B cell (primary cell): ENCODE measurements around the gene SHFL. TPM values are rescaled to one million over a fixed set of nuclear protein-coding genes. Genes with fewer than 3 reads are reported as not detected.

Experiments used
- ATAC-seq: fragments of 200-7000 bp; cut with Tn5 transposase; one replicate; pipeline ENCODE4 v1.10.0; 2021; ENCODE audit warnings: low read depth, mild to moderate bottlenecking, moderate number of reproducible peaks, moderate library complexity
- CTCF ChIA-PET: fragments of 350-600 bp; sonication (Branson Sonifier 250); formaldehyde crosslinking; loops from one replicate; lab custom pipeline; 2021; ENCODE audit warnings: antibody characterized with exemption, inconsistent platforms; lab: Charles Lee
- POLR2A ChIA-PET: fragments of 350-600 bp; sonication (Branson Sonifier 250); formaldehyde crosslinking; loops from one replicate; lab custom pipeline; 2021; ENCODE audit warnings: antibody characterized with exemption; lab: Charles Lee
- DNase-seq: peaks from one replicate; pipeline ENCODE4 v3.0.0; 2013
- H2AFZ ChIP-seq: 2 replicates; pipeline ENCODE4 v1.6.1; 2012; ENCODE audit warnings: mild to moderate bottlenecking, low read depth, low read length; ENCODE audit not compliant: insufficient read depth, poor library complexity, severe bottlenecking
- H3K27ac ChIP-seq, 2 donors: 1 replicate in 1 of 2; 2 replicates in 1 of 2; pipeline ENCODE4 v1.5.1; 2012 to 2013; ENCODE audit warnings: low read length in 2 of 2, mild to moderate bottlenecking in 2 of 2, moderate library complexity in 1 of 2
- H3K27me3 ChIP-seq, 4 experiments: fragments of 200-600 bp in 1 of 4; sonication (generic) in 1 of 4; replicated peaks in 1 of 4; 1 replicate in 2 of 4; 2 replicates in 2 of 4; pipeline versions ENCODE4 v1.6.1 to v1.7.0; 2013 to 2016; ENCODE audit warnings: low read length in 3 of 4, mild to moderate bottlenecking in 2 of 4, mixed read lengths in 1 of 4, moderate library complexity in 1 of 4; ENCODE audit not compliant: insufficient read depth in 4 of 4, control insufficient read depth in 3 of 4; ENCODE audit errors: control extremely low read depth in 1 of 4
- H3K36me3 ChIP-seq, 2 experiments: replicated peaks in 1 of 2; 1 replicate in 1 of 2; 2 replicates in 1 of 2; pipeline versions ENCODE4 v1.6.1 to v1.7.1; 2013; ENCODE audit warnings: low read length in 1 of 2; ENCODE audit not compliant: insufficient read depth in 2 of 2, control insufficient read depth in 1 of 2; ENCODE audit errors: control extremely low read depth in 1 of 2, extremely low read depth in 1 of 2
- H3K4me1 ChIP-seq, 2 donors: fragments of 200-600 bp in 1 of 2; sonication (generic) in 1 of 2; 1 replicate in 1 of 2; 2 replicates in 1 of 2; pipeline versions ENCODE4 v1.5.1 to v1.6.1; 2013 to 2017; ENCODE audit warnings: low read length in 2 of 2; ENCODE audit not compliant: control insufficient read depth in 2 of 2, insufficient read depth in 2 of 2
- H3K4me2 ChIP-seq: replicated peaks from 2 replicates; pipeline ENCODE3; 2012; ENCODE audit warnings: mild to moderate bottlenecking, low read depth, low read length; ENCODE audit not compliant: poor library complexity, severe bottlenecking
- H3K4me3 ChIP-seq, 5 experiments: fragments of 200-600 bp in 1 of 5; sonication (generic) in 1 of 5; 1 replicate in 3 of 5; 2 replicates in 2 of 5; pipeline versions ENCODE4 v1.5.1 to v1.7.0; 2011 to 2016; ENCODE audit warnings: low read length in 4 of 5, mild to moderate bottlenecking in 4 of 5, low read depth in 2 of 5, control low read depth in 1 of 5, moderate library complexity in 1 of 5; ENCODE audit not compliant: insufficient read depth in 1 of 5; ENCODE audit errors: control extremely low read depth in 1 of 5, extremely low read depth in 1 of 5
- H3K79me2 ChIP-seq: fragments of 200-600 bp; sonication (generic); one replicate; pipeline ENCODE4 v1.6.0; 2016; ENCODE audit warnings: low read length; ENCODE audit not compliant: control insufficient read depth, insufficient read depth
- H3K9ac ChIP-seq: fragments of 200-600 bp; sonication (generic); 2 replicates; pipeline ENCODE4 v1.6.1; 2017; ENCODE audit warnings: mild to moderate bottlenecking, low read length, moderate library complexity
- H3K9me3 ChIP-seq, 3 donors: one replicate each; pipeline versions ENCODE4 v1.6.1 to v1.7.1; 2013; ENCODE audit warnings: low read length in 2 of 3; ENCODE audit not compliant: control insufficient read depth in 2 of 3, insufficient read depth in 1 of 3; ENCODE audit errors: control extremely low read depth in 1 of 3
- H4K20me1 ChIP-seq: 2 replicates; pipeline ENCODE4 v1.6.0; 2012; ENCODE audit warnings: mild to moderate bottlenecking, low read length; ENCODE audit not compliant: insufficient read depth, control insufficient read depth, poor library complexity, severe bottlenecking
- H3K27ac Mint-ChIP-seq: one replicate; pipeline ENCODE4 v1.8.0; 2021; ENCODE audit warnings: mixed read lengths
- H3K27me3 Mint-ChIP-seq: one replicate; pipeline ENCODE4 v1.8.0; 2021; ENCODE audit warnings: mixed read lengths
- H3K4me1 Mint-ChIP-seq: one replicate; pipeline ENCODE4 v1.8.0; 2021; ENCODE audit warnings: mixed read lengths
- H3K4me3 Mint-ChIP-seq: one replicate; pipeline ENCODE4 v1.8.0; 2021; ENCODE audit warnings: mixed read lengths
- H3K9me3 Mint-ChIP-seq: one replicate; pipeline ENCODE4 v1.8.0; 2022; ENCODE audit warnings: mixed read lengths; ENCODE audit not compliant: insufficient read depth
- CTCF ChIP-seq: fragments of 200-600 bp; IDR thresholded peaks from one replicate; pipeline ENCODE4 v1.8.0; 2022; ENCODE audit warnings: antibody characterized with exemption, mild to moderate bottlenecking
- EZH2 ChIP-seq: IDR thresholded peaks from 2 replicates; pipeline ENCODE4 v1.6.1; 2012; ENCODE audit warnings: borderline replicate concordance, low read depth, mild to moderate bottlenecking, moderate library complexity, low read length; ENCODE audit not compliant: insufficient read depth, poor library complexity, severe bottlenecking
- WGBS: methylation state at CpG from one replicate; pipeline ENCODE4 v1.1.5; 2013; ENCODE audit warnings: missing lambda C conversion rate; ENCODE audit not compliant: insufficient coverage; 5-methylcytosine and 5-hydroxymethylcytosine counted together
- intact Hi-C: fragments of 100-400 bp; cut with micrococcal nuclease; formaldehyde crosslinking; loops from one replicate; pipeline ENCODE4 v1.10.0; 2022
- polyA plus RNA-seq: library from polyadenylated mRNA; depleted of rRNA; stranded (reverse); fragments of >200 nt; gene quantifications from 2 replicates; pipeline ENCODE4 v1.2.3, GENCODE V29; 2012
- total RNA-seq, 2 donors: library from RNA; stranded (reverse); fragments of 120-200 nt in 1 of 2; gene quantifications; 1 replicate in 1 of 2; 2 replicates in 1 of 2; pipeline versions ENCODE4 v1.2.3 to v1.2.4, GENCODE V29; 2013 to 2022

The SHFL gene
- total and polyA plus RNA-seq, 2 donors (not counting 1 experiment from before 2014, with no cell fraction given) = 109 to 205 TPM

GRCh38 chr19:10069046-10069445 is 17.1 kb upstream of the SHFL start:
- ChIA-PET POLR2A (no interaction called here), CTCF (interaction anchor here (0.6 kb wide), 1 partner anchor 182 kb away, joined by 3 read pairs; no protein-coding TSS in a partner anchor)
- H2AFZ ChIP-seq = no peak overlapping the region
- Mint-ChIP-seq H3K27me3 (peaks cover 29% of the 10 kb centered on the region), H3K27ac (no peak overlapping the region), H3K4me3 (no peak overlapping the region), H3K4me1 (no peaks in the 10 kb centered on the region), H3K9me3 (no peaks in the 10 kb centered on the region)
- no peaks in the 10 kb centered on the region for H4K20me1 ChIP-seq
- no peak for ATAC-seq
- H3K4me1 ChIP-seq = no peaks in the 10 kb centered on the region
- TF ChIP-seq CTCF (no peak), EZH2 (no peak)
- no peaks in the 10 kb centered on the region for H3K36me3 ChIP-seq
- H3K27me3 ChIP-seq = peaks cover 0 to 3% (median 0%) of the 10 kb centered on the region in 4 experiments
- peaks cover 0 to 16% (median 5%) of the 10 kb centered on the region in 3 donors for H3K9me3 ChIP-seq
- intact Hi-C loops = no loop called here
- no peak overlapping the region for H3K27ac ChIP-seq
- no peak overlapping the region for H3K9ac ChIP-seq
- WGBS = 82% methylated on average over 5 of the region's 6 CpGs
- DNase-seq = no peak
- H3K4me2 ChIP-seq = no peak overlapping the region
- H3K4me3 ChIP-seq = no peak overlapping the region
- H3K79me2 ChIP-seq = no peaks in the 10 kb centered on the region

- WGBS = 81% methylated on average over 22 of the region's 22 CpGs
- CTCF ChIA-PET = no interaction called here
- Histone ChIP-seq H3K9me3 (peaks cover 0 to 25% (median 8%) of the 10 kb centered on the region in 3 donors), H3K36me3 (no peaks in the 10 kb centered on the region), H3K4me3 (no peak overlapping the region), H3K4me1 (no peaks in the 10 kb centered on the region), H3K9ac (no peak overlapping the region), H3K27ac (no peak overlapping the region), H4K20me1 (no peaks in the 10 kb centered on the region), H3K4me2 (no peak overlapping the region), H3K79me2 (no peaks in the 10 kb centered on the region), H2AFZ (no peak overlapping the region), H3K27me3 (peaks cover 0 to 3% (median 0%) of the 10 kb centered on the region in 4 experiments)
- Mint-ChIP-seq H3K4me1 (no peaks in the 10 kb centered on the region), H3K27me3 (peaks cover 25% of the 10 kb centered on the region), H3K4me3 (no peak overlapping the region), H3K27ac (no peak overlapping the region), H3K9me3 (no peaks in the 10 kb centered on the region)
- ATAC-seq (no peak), DNase-seq (no peak)
- no peak for TF ChIP-seq EZH2
- no peak for TF ChIP-seq CTCF
- intact Hi-C loops = no loop called here
- POLR2A ChIA-PET = no interaction called here
Measured at GRCh38 chr19:10070730-10071446, 15.2 kb upstream of the SHFL start.
